GM19467 (cell line): Measurements from ENCODE around the gene CHTOP.

ENCODE experiments used
- ATAC-seq: cut with Tn5 transposase; IDR thresholded peaks from one replicate; pipeline ENCODE4 v1.9.1; 2021; ENCODE audit warnings: mild to moderate bottlenecking, moderate library complexity; ENCODE audit not compliant: unreplicated experiment

Gene CHTOP

GRCh38 chr1:153612755-153613331 lies 21.0 kb upstream of the CHTOP start, which contains the start of gene S100A16:
Gene S100A16 (minus strand): TSS chr1:153613137. CDS start chr1:153608151, 4,986 bp downstream.
- ATAC-seq: no peak

- no peak for ATAC-seq
Measured at GRCh38 chr1:153613406-153613805, 20.5 kb upstream of the CHTOP start.

- no peak for ATAC-seq
Measured at GRCh38 chr1:153614189-153614900, 19.5 kb upstream of the CHTOP start.

GRCh38 chr1:153614906-153615305 lies 19.0 kb upstream of the CHTOP start:
- no peak for ATAC-seq

GRCh38 chr1:153615406-153615805 lies 18.5 kb upstream of the CHTOP start:
- no peak for ATAC-seq

- ATAC-seq: no peak
Measured at GRCh38 chr1:153616144-153616916, 17.5 kb upstream of the CHTOP start, which contains the start of gene S100A14. Gene S100A14 (minus strand): TSS chr1:153616325. CDS start chr1:153615858, 467 bp downstream.

GRCh38 chr1:153616917-153617311 lies 17.0 kb upstream of the CHTOP start:
- ATAC-seq: no peak

GRCh38 chr1:153617663-153618062 lies 16.2 kb upstream of the CHTOP start:
- ATAC-seq: no peak

GRCh38 chr1:153619171-153619570 lies 14.7 kb upstream of the CHTOP start:
- no peak for ATAC-seq

GRCh38 chr1:153623101-153623500 lies 10.8 kb upstream of the CHTOP start:
- ATAC-seq: no peak

- ATAC-seq: no peak
Measured at GRCh38 chr1:153624965-153625611, 8.8 kb upstream of the CHTOP start.

GRCh38 chr1:153626477-153626903 lies 7.4 kb upstream of the CHTOP start:
- no peak for ATAC-seq

- no peak for ATAC-seq
Measured at GRCh38 chr1:153626904-153627714, 6.8 kb upstream of the CHTOP start, which contains the start of gene S100A13. Gene S100A13 (minus strand): TSS chr1:153627505. CDS start chr1:153626472, 1,033 bp downstream.

GRCh38 chr1:153627715-153628626 lies 5.9 kb upstream of the CHTOP start, which contains the start of gene S100A1:
Gene S100A1 (plus strand): TSS chr1:153628434. CDS start chr1:153630522, 2,088 bp downstream.
- ATAC-seq: no peak

GRCh38 chr1:153628638-153629342 lies 5.1 kb upstream of the CHTOP start:
- ATAC-seq: no peak

GRCh38 chr1:153629343-153629665 lies 4.6 kb upstream of the CHTOP start:
- ATAC-seq: no peak

- ATAC-seq: no peak
Measured at GRCh38 chr1:153629971-153630370, 3.9 kb upstream of the CHTOP start.

GRCh38 chr1:153630384-153630783 lies 3.5 kb upstream of the CHTOP start:
- no peak for ATAC-seq
